Measurements from ENCODE around the gene TEN1. TPM values are rescaled to one million over a fixed set of nuclear protein-coding genes. Genes with fewer than 3 reads are reported as not detected.
"Not testable (repeated sequence)": the region's sequence is repeated elsewhere in the genome, so short reads cannot be mapped to it uniquely, and the experiment has no call there.

Gene TEN1
- total and polyA plus RNA-seq, 5 donors from 2014 or later, result 17.3 to 26.1 (median 21.2) TPM

DNA sequence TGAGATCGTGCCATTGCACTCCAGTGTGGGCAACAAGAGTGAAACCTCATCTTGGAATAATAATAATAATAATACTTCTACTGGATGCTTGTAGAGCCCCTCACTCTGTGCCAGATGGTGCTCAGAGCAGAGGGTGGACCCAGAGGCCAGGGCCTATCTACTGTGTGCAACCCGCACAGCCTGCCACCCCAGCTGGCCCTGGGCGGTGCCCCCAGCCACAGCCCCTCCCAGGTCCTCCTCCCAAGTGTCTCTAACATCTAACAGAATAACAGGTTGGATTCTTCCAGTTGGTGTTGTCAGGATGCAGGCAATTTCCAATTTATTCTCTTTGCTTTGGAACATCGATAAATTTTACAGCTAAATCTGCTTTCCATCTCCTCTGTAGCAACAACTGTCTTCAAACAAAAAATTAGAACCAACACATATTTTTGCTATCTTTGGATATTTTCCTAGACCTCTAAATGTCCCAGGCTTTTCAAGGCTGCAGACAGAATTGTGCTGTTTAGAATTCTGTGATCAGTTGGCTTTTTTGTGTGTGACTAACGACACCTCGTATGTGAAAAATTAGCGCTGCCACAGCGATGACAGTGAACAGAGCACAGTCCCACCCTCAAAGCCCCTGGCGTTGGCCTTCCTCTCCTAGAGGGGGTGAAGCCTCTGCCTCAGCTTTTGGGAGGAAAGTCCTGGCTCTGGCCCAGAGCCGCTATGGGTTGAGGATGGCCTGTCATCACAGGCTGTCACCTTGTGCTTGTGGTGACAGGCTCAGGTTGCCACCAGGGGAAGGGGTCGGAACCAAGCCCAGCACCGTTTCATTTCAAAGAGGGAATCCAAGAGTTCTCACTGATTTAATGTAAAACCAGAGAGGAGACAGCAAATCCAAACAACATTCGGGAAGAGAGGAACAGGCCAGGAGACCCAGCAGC is 55.6 kb downstream of the TEN1 start:
- no peak for ATAC-seq (ENCODE audit: low read depth in 2 of 2)
- peaks cover 18% of the 10 kb centered on the region for H3K36me3 ChIP-seq (ENCODE audit: control insufficient read depth, insufficient read depth, low read length)
- Mint-ChIP-seq H3K27me3 (no peaks in the 10 kb centered on the region), H3K27ac (peak overlapping the region in 1 of 3 donors; percentile 40), H3K36me3 (peaks cover 18% of the 10 kb centered on the region), H3K9me3 (peaks cover 0 to 2% (median 0%) of the 10 kb centered on the region in 7 donors), H3K4me3 (no peak overlapping the region), H3K4me1 (peaks cover 2 to 18% (median 3%) of the 10 kb centered on the region in 4 donors)
- H3K9me3 ChIP-seq (ENCODE audit: control insufficient read depth in 2 of 2, low read length in 2 of 2), result no peaks in the 10 kb centered on the region
- DNase-seq, result no peak
- no peaks in the 10 kb centered on the region for H3K27me3 ChIP-seq (ENCODE audit: control insufficient read depth, insufficient read depth, low read length)
- peaks cover 8% of the 10 kb centered on the region for H3K4me1 ChIP-seq (ENCODE audit: control insufficient read depth, insufficient read depth, low read length, poor library complexity, severe bottlenecking)
- no peak overlapping the region for H3K27ac ChIP-seq (ENCODE audit: insufficient read depth, low read length, poor library complexity, severe bottlenecking)
- H3K4me3 ChIP-seq (ENCODE audit: low read depth, low read length), result no peak overlapping the region

DNA sequence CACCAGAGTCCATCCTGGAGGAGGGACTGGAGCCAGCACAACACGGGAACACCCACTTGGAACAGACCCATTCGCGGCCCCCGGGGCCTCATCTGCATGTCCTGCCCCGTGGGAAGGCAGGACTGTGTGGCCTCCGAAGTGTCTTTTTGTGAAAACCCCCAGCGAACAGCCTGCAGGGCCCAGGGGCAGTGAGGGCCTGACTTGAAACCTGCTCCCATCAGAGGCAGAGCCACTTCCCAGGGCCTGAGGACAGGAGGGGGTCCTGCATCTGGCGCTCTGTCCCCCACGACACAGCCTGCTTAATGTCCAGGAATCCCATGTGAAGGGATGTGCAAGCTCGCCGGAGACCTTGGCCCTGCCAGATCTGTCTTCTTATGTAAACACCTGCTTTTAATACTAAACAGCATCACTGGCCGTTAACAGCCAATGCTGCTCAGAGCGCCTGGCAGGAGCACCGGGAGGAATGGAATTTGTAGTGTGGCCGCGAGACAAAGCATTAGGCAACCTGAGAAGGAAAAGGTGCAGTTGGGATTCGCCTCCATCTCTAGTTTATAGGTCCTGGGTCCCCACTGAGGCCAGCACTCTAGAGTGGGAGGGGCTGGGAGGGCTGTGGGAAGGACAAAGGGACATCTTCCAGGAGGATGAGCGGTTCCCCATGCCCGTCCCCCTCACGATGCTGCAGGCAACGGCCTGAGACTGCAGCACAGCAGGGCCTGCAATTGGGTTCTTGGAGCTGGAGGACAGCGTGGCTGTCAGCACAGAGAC is 57.6 kb downstream of the TEN1 start:
- ATAC-seq (ENCODE audit: low read depth in 2 of 2) (no peak), DNase-seq (no peak)
- Mint-ChIP-seq H3K4me1 (peaks cover 0 to 8% (median 0%) of the 10 kb centered on the region in 4 donors), H3K27ac (peak overlapping the region in 2 of 3 donors; percentile 15 to 87), H3K27me3 (no peaks in the 10 kb centered on the region), H3K36me3 (peaks cover 26% of the 10 kb centered on the region), H3K4me3 (no peak overlapping the region), H3K9me3 (peaks cover 0 to 2% (median 0%) of the 10 kb centered on the region in 7 donors)
- no peaks in the 10 kb centered on the region for H3K27me3 ChIP-seq (ENCODE audit: control insufficient read depth, insufficient read depth, low read length)
- H3K36me3 ChIP-seq (ENCODE audit: control insufficient read depth, insufficient read depth, low read length), result peaks cover 38% of the 10 kb centered on the region
- no peaks in the 10 kb centered on the region for H3K9me3 ChIP-seq (ENCODE audit: control insufficient read depth in 2 of 2, low read length in 2 of 2)
- no peaks in the 10 kb centered on the region for H3K4me1 ChIP-seq (ENCODE audit: control insufficient read depth, insufficient read depth, low read length, poor library complexity, severe bottlenecking)
- H3K4me3 ChIP-seq (ENCODE audit: low read depth, low read length), result no peak overlapping the region
- H3K27ac ChIP-seq (ENCODE audit: insufficient read depth, low read length, poor library complexity, severe bottlenecking), result no peak overlapping the region

DNA sequence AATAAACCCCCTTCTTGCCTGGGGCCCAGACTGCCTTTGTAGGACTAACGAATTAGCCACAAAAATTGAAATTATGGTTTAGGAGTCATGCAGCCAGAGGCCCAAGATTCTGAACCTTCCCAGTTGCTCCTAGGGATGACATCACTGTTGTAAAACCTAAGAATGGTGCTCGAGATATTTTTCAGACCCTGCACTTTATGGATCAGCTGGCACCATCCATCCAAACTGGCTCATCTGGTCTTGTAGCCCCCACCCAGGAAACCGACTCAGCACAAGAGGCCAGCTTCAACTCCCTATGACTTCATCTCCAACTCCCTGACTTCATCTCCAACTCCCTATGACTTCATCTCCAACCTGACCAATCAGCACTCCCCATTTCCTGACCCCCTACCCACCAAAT is 59.0 kb downstream of the TEN1 start:
- Mint-ChIP-seq H3K4me1 (peaks cover 0 to 4% (median 0%) of the 10 kb centered on the region in 4 donors), H3K9me3 (no peaks in the 10 kb centered on the region), H3K27me3 (no peaks in the 10 kb centered on the region), H3K4me3 (no peak overlapping the region), H3K36me3 (peaks cover 26% of the 10 kb centered on the region), H3K27ac (peak overlapping the region in 2 of 3 donors; percentile 72 to 83)
- Histone ChIP-seq H3K27me3 (ENCODE audit: control insufficient read depth, insufficient read depth, low read length) (no peaks in the 10 kb centered on the region), H3K4me3 (ENCODE audit: low read depth, low read length) (no peak overlapping the region), H3K9me3 (ENCODE audit: control insufficient read depth in 2 of 2, low read length in 2 of 2) (no peaks in the 10 kb centered on the region), H3K27ac (ENCODE audit: insufficient read depth, low read length, poor library complexity, severe bottlenecking) (no peak overlapping the region), H3K4me1 (ENCODE audit: control insufficient read depth, insufficient read depth, low read length, poor library complexity, severe bottlenecking) (no peaks in the 10 kb centered on the region), H3K36me3 (ENCODE audit: control insufficient read depth, insufficient read depth, low read length) (peaks cover 50% of the 10 kb centered on the region)
- ATAC-seq (ENCODE audit: low read depth in 2 of 2), result no peak
- no peak for DNase-seq

DNA sequence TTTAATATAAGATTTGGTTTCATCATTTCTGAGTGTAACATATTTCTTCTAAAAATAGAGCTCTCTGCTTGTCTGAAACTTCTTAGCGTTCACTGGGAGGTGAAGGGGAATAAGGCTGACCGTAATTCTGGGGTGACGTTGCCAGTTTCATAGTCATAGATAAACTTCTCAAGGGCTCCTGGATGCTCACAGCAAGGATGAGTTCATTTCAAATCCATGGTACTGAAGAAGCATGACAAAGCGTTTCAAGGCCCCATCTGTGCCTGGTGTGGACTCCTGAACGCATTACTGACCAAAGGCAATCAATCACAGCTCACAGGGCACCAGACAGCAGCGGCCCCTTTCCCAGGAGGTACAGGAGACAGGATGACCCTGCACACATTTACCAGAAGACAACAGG is 60.1 kb downstream of the TEN1 start:
- no peak for DNase-seq
- no peak overlapping the region for H3K27ac ChIP-seq (ENCODE audit: insufficient read depth, low read length, poor library complexity, severe bottlenecking)
- Mint-ChIP-seq H3K4me3 (no peak overlapping the region), H3K36me3 (peaks cover 33% of the 10 kb centered on the region), H3K4me1 (peaks cover 0 to 4% (median 0%) of the 10 kb centered on the region in 4 donors), H3K27ac (peak overlapping the region in 1 of 3 donors; percentile 43), H3K9me3 (no peaks in the 10 kb centered on the region), H3K27me3 (no peaks in the 10 kb centered on the region)
- H3K9me3 ChIP-seq (ENCODE audit: control insufficient read depth in 2 of 2, low read length in 2 of 2), result no peaks in the 10 kb centered on the region
- H3K4me3 ChIP-seq (ENCODE audit: low read depth, low read length), result no peak overlapping the region
- H3K27me3 ChIP-seq (ENCODE audit: control insufficient read depth, insufficient read depth, low read length), result no peaks in the 10 kb centered on the region
- no peaks in the 10 kb centered on the region for H3K4me1 ChIP-seq (ENCODE audit: control insufficient read depth, insufficient read depth, low read length, poor library complexity, severe bottlenecking)
- ATAC-seq (ENCODE audit: low read depth in 2 of 2), result no peak
- H3K36me3 ChIP-seq (ENCODE audit: control insufficient read depth, insufficient read depth, low read length), result peaks cover 61% of the 10 kb centered on the region

DNA sequence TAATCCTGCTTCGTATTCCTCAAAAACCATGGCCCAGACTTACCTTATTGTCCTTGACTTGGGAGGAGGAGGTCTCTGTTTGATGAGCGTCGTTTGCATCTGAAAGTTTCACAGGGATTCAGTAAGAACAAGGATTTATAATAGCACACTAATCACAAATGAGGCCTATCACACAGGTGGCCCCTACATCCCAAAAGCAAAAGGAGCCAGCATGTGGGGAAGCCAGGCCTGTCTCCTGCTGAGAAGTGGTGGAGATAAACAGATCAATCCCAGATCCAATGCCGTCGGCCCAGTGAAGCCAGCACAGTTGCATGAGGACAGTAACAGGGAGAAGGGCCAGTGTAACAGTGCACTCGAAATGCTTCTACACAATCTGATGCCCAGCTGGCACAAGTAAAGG is 61.3 kb downstream of the TEN1 start:
- peaks cover 73% of the 10 kb centered on the region for H3K36me3 ChIP-seq (ENCODE audit: control insufficient read depth, insufficient read depth, low read length)
- no peak for ATAC-seq (ENCODE audit: low read depth in 2 of 2)
- no peaks in the 10 kb centered on the region for H3K27me3 ChIP-seq (ENCODE audit: control insufficient read depth, insufficient read depth, low read length)
- Mint-ChIP-seq H3K4me1 (peaks cover 0 to 2% (median 0%) of the 10 kb centered on the region in 4 donors), H3K27ac (peak overlapping the region; percentile 67 to 75 (median 71)), H3K9me3 (no peaks in the 10 kb centered on the region), H3K36me3 (peaks cover 43% of the 10 kb centered on the region), H3K4me3 (no peak overlapping the region), H3K27me3 (no peaks in the 10 kb centered on the region)
- no peak for DNase-seq
- no peaks in the 10 kb centered on the region for H3K4me1 ChIP-seq (ENCODE audit: control insufficient read depth, insufficient read depth, low read length, poor library complexity, severe bottlenecking)
- H3K9me3 ChIP-seq (ENCODE audit: control insufficient read depth in 2 of 2, low read length in 2 of 2), result no peaks in the 10 kb centered on the region
- no peak overlapping the region for H3K27ac ChIP-seq (ENCODE audit: insufficient read depth, low read length, poor library complexity, severe bottlenecking)
- H3K4me3 ChIP-seq (ENCODE audit: low read depth, low read length), result no peak overlapping the region

DNA sequence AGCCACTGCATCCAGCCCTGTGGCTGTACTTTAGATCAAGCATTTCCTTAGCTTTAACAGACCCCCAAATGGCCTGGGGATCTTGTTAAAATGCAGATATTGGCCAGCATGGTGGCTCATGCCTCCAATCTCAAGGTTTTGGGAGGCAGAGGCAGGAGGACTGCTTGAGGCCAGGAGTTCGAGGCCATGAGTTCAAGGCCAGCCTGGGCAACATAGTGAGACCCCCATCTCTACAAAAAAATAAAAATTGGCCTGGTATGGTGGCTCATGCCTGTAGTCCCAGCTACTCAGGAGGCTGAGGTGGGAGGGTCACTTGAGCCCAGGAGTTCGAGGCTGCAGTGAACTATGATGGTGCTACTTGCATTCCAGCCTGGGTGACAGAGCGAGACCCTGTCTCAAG is 63.8 kb downstream of the TEN1 start:
- peaks cover 93% of the 10 kb centered on the region for H3K36me3 ChIP-seq (ENCODE audit: control insufficient read depth, insufficient read depth, low read length)
- H3K36me3 Mint-ChIP-seq, result peaks cover 52% of the 10 kb centered on the region
- H3K4me1 ChIP-seq (ENCODE audit: control insufficient read depth, insufficient read depth, low read length, poor library complexity, severe bottlenecking); H3K27me3 Mint-ChIP-seq; DNase-seq; H3K27me3 ChIP-seq (ENCODE audit: control insufficient read depth, insufficient read depth, low read length); H3K4me1 Mint-ChIP-seq; H3K9me3 Mint-ChIP-seq; H3K4me3 ChIP-seq (ENCODE audit: low read depth, low read length); H3K27ac Mint-ChIP-seq; H3K9me3 ChIP-seq (ENCODE audit: control insufficient read depth in 2 of 2, low read length in 2 of 2); ATAC-seq (ENCODE audit: low read depth in 2 of 2); H3K4me3 Mint-ChIP-seq; H3K27ac ChIP-seq (ENCODE audit: insufficient read depth, low read length, poor library complexity, severe bottlenecking): not testable (repeated sequence)

DNA sequence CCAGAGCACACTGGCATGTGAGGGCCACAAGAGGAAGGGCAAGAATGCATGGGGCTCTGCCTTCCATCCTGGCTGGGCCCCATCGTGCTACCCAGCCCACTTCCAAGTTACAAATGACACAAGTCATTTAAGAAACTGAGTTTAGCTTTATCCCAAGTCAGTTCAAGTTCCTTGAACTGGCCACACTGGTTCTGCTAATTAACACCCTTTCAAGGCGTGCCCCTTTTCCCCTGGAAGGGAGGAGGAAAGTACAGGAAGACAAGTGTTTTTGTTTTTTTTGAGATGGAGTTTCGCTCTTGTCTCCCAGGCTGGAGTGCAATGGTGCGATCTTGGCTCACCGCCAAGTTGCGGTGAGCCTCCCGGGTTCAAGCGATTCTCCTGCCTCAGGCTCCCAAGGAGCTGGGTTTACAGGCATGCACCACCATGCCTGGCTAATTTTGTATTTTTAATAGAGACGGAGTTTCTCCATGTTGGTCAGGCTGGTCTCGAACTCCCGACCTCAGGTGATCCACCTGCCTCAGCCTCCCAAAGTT is 65.5 kb downstream of the TEN1 start:
- not testable (repeated sequence) for H3K9me3 ChIP-seq (ENCODE audit: control insufficient read depth in 2 of 2, low read length in 2 of 2); H3K27me3 ChIP-seq (ENCODE audit: control insufficient read depth, insufficient read depth, low read length); DNase-seq; H3K4me3 ChIP-seq (ENCODE audit: low read depth, low read length); ATAC-seq (ENCODE audit: low read depth in 2 of 2); H3K4me1 ChIP-seq (ENCODE audit: control insufficient read depth, insufficient read depth, low read length, poor library complexity, severe bottlenecking); H3K4me3 Mint-ChIP-seq; H3K27me3 Mint-ChIP-seq; H3K27ac ChIP-seq (ENCODE audit: insufficient read depth, low read length, poor library complexity, severe bottlenecking); H3K9me3 Mint-ChIP-seq
- peaks cover 96% of the 10 kb centered on the region for H3K36me3 ChIP-seq (ENCODE audit: control insufficient read depth, insufficient read depth, low read length)
- H3K27ac Mint-ChIP-seq, result peak overlapping the region in 1 of 3 donors; percentile 32
- H3K4me1 Mint-ChIP-seq, result peaks cover 0 to 14% (median 10%) of the 10 kb centered on the region in 4 donors
- peaks cover 51% of the 10 kb centered on the region for H3K36me3 Mint-ChIP-seq
